H1 (cell line): ENCODE data around the gene AOAH. TPM values are rescaled to one million over a fixed set of nuclear protein-coding genes. Genes with fewer than 3 reads are reported as not detected.

Experiments
- CTCF ChIA-PET: fragments of 300-600 bp; sonication (Branson Sonifier 250); formaldehyde crosslinking; loops from one replicate; lab custom pipeline; 2021; ENCODE audit not compliant: partially characterized antibody; lab: Charles Lee
- POLR2A ChIA-PET: fragments of 300-600 bp; sonication (Branson Sonifier 250); formaldehyde crosslinking; loops from one replicate; lab custom pipeline; 2021; ENCODE audit warnings: inconsistent platforms; ENCODE audit not compliant: partially characterized antibody; lab: Charles Lee
- DNase-seq, 2 experiments: peaks; one replicate each; pipeline versions ENCODE4 v3.0.0 to v3.0.0-alpha.2; 2010 to 2022; ENCODE audit warnings: low spot score in 2 of 2, low read depth in 1 of 2, mixed read lengths in 1 of 2
- FAIRE-seq: peaks from 2 replicates; lab custom pipeline; 2011; peaks lifted over from hg19 to GRCh38; lab: Jason Lieb, UNC
- H2AFZ ChIP-seq: 2 replicates; pipeline ENCODE4 v1.8.1; 2012; ENCODE audit warnings: low read length, inconsistent platforms
- H2AK5ac ChIP-seq: 2 replicates; pipeline ENCODE4 v1.6.1; 2013; ENCODE audit warnings: low read depth, low read length
- H2BK120ac ChIP-seq: replicated peaks from 2 replicates; pipeline ENCODE3; 2013; ENCODE audit warnings: low read depth, low read length, inconsistent platforms
- H2BK12ac ChIP-seq: 2 replicates; pipeline ENCODE4 v1.6.1; 2013; ENCODE audit warnings: low read depth, low read length
- H2BK15ac ChIP-seq: 2 replicates; pipeline ENCODE4 v1.6.1; 2013; ENCODE audit warnings: low read length
- H2BK20ac ChIP-seq: 2 replicates; pipeline ENCODE4 v1.6.1; 2013; ENCODE audit warnings: low read length
- H2BK5ac ChIP-seq: 2 replicates; pipeline ENCODE4 v1.6.1; 2013; ENCODE audit warnings: low read depth, low read length
- H3K14ac ChIP-seq: 2 replicates; pipeline ENCODE4 v1.6.1; 2013; ENCODE audit warnings: inconsistent platforms; ENCODE audit not compliant: insufficient read length
- H3K18ac ChIP-seq: 2 replicates; pipeline ENCODE4 v1.6.1; 2013; ENCODE audit warnings: low read length; ENCODE audit errors: extremely low read depth
- H3K23ac ChIP-seq: 2 replicates; pipeline ENCODE4 v1.6.1; 2013; ENCODE audit warnings: inconsistent platforms; ENCODE audit not compliant: insufficient read length
- H3K23me2 ChIP-seq: 2 replicates; pipeline ENCODE4 v1.6.1; 2013; ENCODE audit warnings: low read depth, low read length
- H3K27ac ChIP-seq: 2 replicates; pipeline ENCODE4 v1.6.1; 2011; ENCODE audit warnings: low read depth, low read length, inconsistent platforms
- H3K27me3 ChIP-seq, 4 experiments: replicated peaks in 1 of 4; 1 replicate in 1 of 4; 2 replicates in 3 of 4; pipeline versions ENCODE4 v1.6.1 to v1.8.1; 2011 to 2013; ENCODE audit warnings: low read length in 3 of 4, mild to moderate bottlenecking in 3 of 4, inconsistent platforms in 2 of 4, mixed read lengths in 2 of 4, moderate library complexity in 1 of 4; ENCODE audit not compliant: control insufficient read depth in 3 of 4, insufficient read depth in 3 of 4; ENCODE audit errors: extremely low read depth in 1 of 4
- H3K36me3 ChIP-seq, 4 experiments: 2 replicates each; pipeline versions ENCODE4 v1.6.1 to v1.8.1; 2011 to 2013; ENCODE audit warnings: mild to moderate bottlenecking in 4 of 4, low read length in 3 of 4, moderate library complexity in 2 of 4, control low read depth in 1 of 4, inconsistent platforms in 1 of 4; ENCODE audit not compliant: insufficient read depth in 4 of 4, control insufficient read depth in 2 of 4
- H3K4ac ChIP-seq: replicated peaks from 2 replicates; pipeline ENCODE3; 2013; ENCODE audit warnings: low read length, low read depth, mixed read lengths, inconsistent platforms; ENCODE audit not compliant: insufficient read length
- H3K4me1 ChIP-seq, 4 experiments: replicated peaks in 1 of 4; 1 replicate in 1 of 4; 2 replicates in 3 of 4; pipeline versions ENCODE4 v1.6.1 to v1.8.1; 2011 to 2013; ENCODE audit warnings: low read length in 3 of 4, inconsistent platforms in 2 of 4, mixed read lengths in 1 of 4; ENCODE audit not compliant: insufficient read depth in 4 of 4, control insufficient read depth in 3 of 4
- H3K4me2 ChIP-seq, 2 experiments: 2 replicates each; pipeline versions ENCODE4 v1.6.1 to v1.8.1; 2011 to 2013; ENCODE audit warnings: low read depth in 2 of 2, low read length in 2 of 2, control low read depth in 1 of 2, inconsistent platforms in 1 of 2, mild to moderate bottlenecking in 1 of 2; ENCODE audit not compliant: insufficient read depth in 1 of 2
- H3K4me3 ChIP-seq, 4 experiments: fragments of 200-600, 300-600 bp in 1 of 4; sonication (generic), shearing (Covaris generic), sonication (Bioruptor Twin) in 1 of 4; 2 replicates each; pipeline versions ENCODE4 v1.5.1 to v1.8.1; 2011 to 2016; ENCODE audit warnings: low read length in 4 of 4, low read depth in 3 of 4, control low read depth in 2 of 4, inconsistent platforms in 2 of 4, mild to moderate bottlenecking in 2 of 4, mixed read lengths in 1 of 4, moderate library complexity in 1 of 4; ENCODE audit not compliant: insufficient read depth in 2 of 4; ENCODE audit errors: extremely low read depth in 1 of 4
- H3K56ac ChIP-seq: replicated peaks from 2 replicates; pipeline ENCODE3; 2013; ENCODE audit warnings: low read depth, mild to moderate bottlenecking, mixed read lengths, low read length, inconsistent platforms; ENCODE audit not compliant: insufficient read length
- H3K79me1 ChIP-seq: 2 replicates; pipeline ENCODE4 v1.6.1; 2013; ENCODE audit warnings: low read depth, low read length, control low read depth
- H3K79me2 ChIP-seq, 2 experiments: 2 replicates each; pipeline versions ENCODE4 v1.6.1 to v1.8.1; 2012 to 2013; ENCODE audit warnings: low read length in 2 of 2, mild to moderate bottlenecking in 2 of 2, inconsistent platforms in 1 of 2; ENCODE audit not compliant: insufficient read depth in 2 of 2, control insufficient read depth in 1 of 2
- H3K9ac ChIP-seq, 4 experiments: replicated peaks in 1 of 4; 1 replicate in 1 of 4; 2 replicates in 3 of 4; pipeline versions ENCODE4 v1.6.1 to v1.8.1; 2011 to 2013; ENCODE audit warnings: low read depth in 3 of 4, low read length in 3 of 4, control low read depth in 2 of 4, mild to moderate bottlenecking in 2 of 4, moderate library complexity in 2 of 4, inconsistent platforms in 1 of 4; ENCODE audit errors: extremely low read depth in 1 of 4
- H3K9me3 ChIP-seq, 2 experiments: 2 replicates each; pipeline versions ENCODE4 v1.6.1 to v1.8.1; 2012 to 2013; ENCODE audit warnings: mild to moderate bottlenecking in 2 of 2, moderate library complexity in 2 of 2, control low read depth in 1 of 2, inconsistent platforms in 1 of 2, low read depth in 1 of 2, low read length in 1 of 2, mixed read lengths in 1 of 2; ENCODE audit not compliant: insufficient read depth in 2 of 2
- H4K20me1 ChIP-seq, 2 experiments: replicated peaks in 1 of 2; 2 replicates each; pipeline versions ENCODE3 to v1.8.1; 2011 to 2013; ENCODE audit warnings: inconsistent platforms in 2 of 2, low read length in 2 of 2, mild to moderate bottlenecking in 1 of 2; ENCODE audit not compliant: insufficient read depth in 2 of 2, control insufficient read depth in 1 of 2
- H4K5ac ChIP-seq: 2 replicates; pipeline ENCODE4 v1.6.1; 2013; ENCODE audit warnings: low read length, low read depth, mixed read lengths, inconsistent platforms; ENCODE audit not compliant: insufficient read length
- H4K8ac ChIP-seq: 2 replicates; pipeline ENCODE4 v1.8.0; 2013; ENCODE audit warnings: mild to moderate bottlenecking, moderate library complexity, low read length, inconsistent platforms; ENCODE audit not compliant: insufficient read depth; ENCODE audit errors: extremely low read depth
- H4K91ac ChIP-seq: replicated peaks from 2 replicates; pipeline ENCODE3; 2013; ENCODE audit warnings: low read length, mixed read lengths, inconsistent platforms; ENCODE audit not compliant: insufficient read length
- BACH1 ChIP-seq: IDR thresholded peaks from 2 replicates; pipeline ENCODE4 v1.6.1; 2012; ENCODE audit warnings: low read length, improper control_type of control experiment
- CBX5 ChIP-seq: fragments of 300-800, 300-1000 bp; sonication (generic); IDR thresholded peaks from 2 replicates; pipeline ENCODE4 v1.7.1; 2016; ENCODE audit warnings: antibody characterized with exemption, low read length, low read depth
- EGR1 ChIP-seq: IDR thresholded peaks from 2 replicates; pipeline ENCODE4 v1.6.1; 2011; ENCODE audit warnings: low read depth, low read length, borderline replicate concordance
- EZH2 ChIP-seq: fragments of 200-600 bp; sonication (generic); IDR thresholded peaks from 2 replicates; pipeline ENCODE4 v1.7.1; 2012; ENCODE audit warnings: low read depth, mild to moderate bottlenecking, moderate library complexity, low read length, inconsistent platforms; ENCODE audit not compliant: severe bottlenecking
- GTF2F1 ChIP-seq: IDR thresholded peaks from 2 replicates; pipeline ENCODE4 v1.6.1; 2012; ENCODE audit warnings: low read depth, low read length, improper control_type of control experiment, borderline replicate concordance
- JUND ChIP-seq: IDR thresholded peaks from 2 replicates; pipeline ENCODE4 v1.6.1; 2011; ENCODE audit warnings: mild to moderate bottlenecking, improper control_type of control experiment, low read length
- POLR2A ChIP-seq, 2 experiments: IDR thresholded peaks; 1 replicate in 1 of 2; 2 replicates in 1 of 2; pipeline ENCODE4 v1.6.1; 2011; ENCODE audit warnings: low read depth in 2 of 2, low read length in 2 of 2, mild to moderate bottlenecking in 2 of 2; ENCODE audit errors: control extremely low read depth in 1 of 2
- POU5F1 ChIP-seq: IDR thresholded peaks from 2 replicates; pipeline ENCODE4 v1.6.1; 2011; ENCODE audit warnings: low read depth, mild to moderate bottlenecking, low read length, moderate library complexity
- RBBP5 ChIP-seq: IDR thresholded peaks from 2 replicates; pipeline ENCODE4 v1.7.1; 2012; ENCODE audit warnings: low read depth, mild to moderate bottlenecking, inconsistent platforms, low read length, moderate library complexity, borderline replicate concordance
- SUZ12 ChIP-seq: fragments of 200-600 bp; sonication (generic); IDR thresholded peaks from 2 replicates; pipeline ENCODE4 v1.6.1; 2012; ENCODE audit warnings: mild to moderate bottlenecking, inconsistent platforms, low read length, moderate library complexity, mixed read lengths
- WGBS, 2 experiments: shearing (Covaris generic) in 1 of 2; methylation state at CpG; one replicate each; pipeline versions ENCODE4 v1.1.6 to v1.1.7; 2013 to 2015; ENCODE audit warnings: low lambda C conversion rate in 2 of 2, mixed read lengths in 2 of 2, inconsistent platforms in 1 of 2, low coverage in 1 of 2, missing lambda C conversion rate in 1 of 2; ENCODE audit not compliant: insufficient replicate concordance in 2 of 2, insufficient coverage in 1 of 2, insufficient read length in 1 of 2; ENCODE audit errors: extremely low coverage in 1 of 2, missing lambda C conversion rate in 1 of 2; 5-methylcytosine and 5-hydroxymethylcytosine counted together
- polyA plus RNA-seq, 7 experiments: library from polyadenylated mRNA; depleted of rRNA in 3 of 7; stranded (reverse) in 5 of 7; unstranded in 2 of 7; fragments of >200 nt in 5 of 7; fragments of 200-250 nt in 2 of 7; gene quantifications; 1 replicate in 5 of 7; 2 replicates in 1 of 7; 4 replicates in 1 of 7; pipeline versions ENCODE4 v1.2.1 to v1.2.3, GENCODE V29; 2011 to 2013; ENCODE audit warnings: missing spikeins in 2 of 7, mixed read lengths in 2 of 7
- total RNA-seq: library from RNA; stranded (reverse); fragmentation: NEBNext Ultra II Directional; extraction: Animal tissue kit (Norgen Biotek cat#: 25700); gene quantifications from 2 replicates; pipeline ENCODE4 v1.2.1, GENCODE V29; 2021
- TF ChIP-seq, protein P1 (sequence below): IDR thresholded peaks from 2 replicates; pipeline ENCODE4 v1.6.1; 2012; ENCODE audit warnings: low read length, inconsistent platforms
- TF ChIP-seq, protein P2 (sequence below): IDR thresholded peaks from 2 replicates; pipeline ENCODE4 v1.6.1; 2011; ENCODE audit warnings: low read length, improper control_type of control experiment

The AOAH gene
- total and polyA plus RNA-seq, 2 of the 8 experiments (the other 6 are each of a cell fraction or from before 2014, with no cell fraction given) = 0.08 TPM; not detected in 1

DNA sequence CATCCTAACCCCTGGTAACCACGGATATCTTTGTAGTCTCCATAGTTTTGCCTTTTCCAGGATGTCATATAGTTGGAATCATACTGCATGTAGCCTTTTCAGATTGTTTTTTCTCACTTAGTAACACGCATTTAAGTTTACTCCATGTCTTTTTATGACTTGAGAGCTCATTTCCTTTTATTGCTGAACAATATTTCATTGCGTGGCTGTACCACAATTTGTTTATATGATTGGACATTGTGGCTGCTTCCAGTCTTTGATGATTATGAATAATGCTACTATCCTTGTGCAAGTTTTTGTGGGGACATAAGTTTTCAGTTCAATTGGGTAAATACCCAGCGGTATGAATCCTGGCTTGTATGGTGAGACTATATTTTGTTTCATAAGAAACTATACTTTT is 60.8 kb downstream of the AOAH start:
- Histone ChIP-seq H3K79me2 (no peaks in the 10 kb centered on the region), H4K5ac (no peak overlapping the region), H3K4me2 (no peak overlapping the region), H2BK120ac (no peak overlapping the region), H2BK5ac (no peak overlapping the region), H3K56ac (no peak overlapping the region), H3K79me1 (no peaks in the 10 kb centered on the region), H3K9ac (no peak overlapping the region), H3K23ac (no peak overlapping the region), H4K91ac (no peak overlapping the region), H3K36me3 (no peaks in the 10 kb centered on the region), H2BK20ac (no peak overlapping the region), H3K14ac (no peak overlapping the region), H4K8ac (no peak overlapping the region), H4K20me1 (no peaks in the 10 kb centered on the region), H3K4ac (no peak overlapping the region), H3K27ac (no peak overlapping the region), H2BK15ac (no peak overlapping the region), H2AFZ (no peak overlapping the region), H3K4me1 (peaks cover 5 to 18% (median 17%) of the 10 kb centered on the region in 4 experiments; a peak in 6 of 7 replicates), H3K18ac (no peak overlapping the region), H3K23me2 (no peaks in the 10 kb centered on the region), H2BK12ac (no peak overlapping the region), H2AK5ac (no peak overlapping the region), H3K27me3 (no peaks in the 10 kb centered on the region; a peak in 1 of 7 replicates), H3K9me3 (no peaks in the 10 kb centered on the region), H3K4me3 (no peak overlapping the region)
- ChIA-PET POLR2A (no interaction called here), CTCF (interaction anchor here (1.0 to 1.2 kb wide), 2 partner anchors 175 to 190 kb away, joined by 3 to 4 read pairs; no protein-coding TSS in a partner anchor)
- WGBS, 2 experiments = 83% methylated on average over 4 of the region's 4 CpGs; no CpG with 5 or more reads in 1 of the 2 experiments
- no peak for DNase-seq
- no peak for FAIRE-seq
- TF ChIP-seq, protein P1, sequence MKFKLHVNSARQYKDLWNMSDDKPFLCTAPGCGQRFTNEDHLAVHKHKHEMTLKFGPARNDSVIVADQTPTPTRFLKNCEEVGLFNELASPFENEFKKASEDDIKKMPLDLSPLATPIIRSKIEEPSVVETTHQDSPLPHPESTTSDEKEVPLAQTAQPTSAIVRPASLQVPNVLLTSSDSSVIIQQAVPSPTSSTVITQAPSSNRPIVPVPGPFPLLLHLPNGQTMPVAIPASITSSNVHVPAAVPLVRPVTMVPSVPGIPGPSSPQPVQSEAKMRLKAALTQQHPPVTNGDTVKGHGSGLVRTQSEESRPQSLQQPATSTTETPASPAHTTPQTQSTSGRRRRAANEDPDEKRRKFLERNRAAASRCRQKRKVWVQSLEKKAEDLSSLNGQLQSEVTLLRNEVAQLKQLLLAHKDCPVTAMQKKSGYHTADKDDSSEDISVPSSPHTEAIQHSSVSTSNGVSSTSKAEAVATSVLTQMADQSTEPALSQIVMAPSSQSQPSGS = no peak
- no peak for TF ChIP-seq RBBP5
- TF ChIP-seq EGR1 = no peak
- TF ChIP-seq JUND = no peak
- no peak for TF ChIP-seq POU5F1
- TF ChIP-seq BACH1 = no peak
- no peak for TF ChIP-seq POLR2A (IDR thresholded peaks at IDR 0.05; ENCODE audit: control extremely low read depth in 1 of 2, low read depth in 2 of 2, low read length in 2 of 2)
- TF ChIP-seq, protein P2, sequence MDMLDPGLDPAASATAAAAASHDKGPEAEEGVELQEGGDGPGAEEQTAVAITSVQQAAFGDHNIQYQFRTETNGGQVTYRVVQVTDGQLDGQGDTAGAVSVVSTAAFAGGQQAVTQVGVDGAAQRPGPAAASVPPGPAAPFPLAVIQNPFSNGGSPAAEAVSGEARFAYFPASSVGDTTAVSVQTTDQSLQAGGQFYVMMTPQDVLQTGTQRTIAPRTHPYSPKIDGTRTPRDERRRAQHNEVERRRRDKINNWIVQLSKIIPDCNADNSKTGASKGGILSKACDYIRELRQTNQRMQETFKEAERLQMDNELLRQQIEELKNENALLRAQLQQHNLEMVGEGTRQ = no peak
- TF ChIP-seq SUZ12 = no peak
- TF ChIP-seq EZH2 = no peak
- TF ChIP-seq CBX5 = no peak
- no peak for TF ChIP-seq GTF2F1
